Measurements from ENCODE around the gene POLQ. TPM values are rescaled to one million over a fixed set of nuclear protein-coding genes. Genes with fewer than 3 reads are reported as not detected.
"Not testable (repeated sequence)": the region's sequence is repeated elsewhere in the genome, so short reads cannot be mapped to it uniquely, and the experiment has no call there.

POLQ gene
- total and polyA plus RNA-seq, 2 donors (not counting 3 experiments of a cell fraction or from before 2014, with no cell fraction given), result 1.8 to 10.8 TPM

- intact Hi-C loops (cut with micrococcal nuclease); H4K20me1 ChIP-seq (replicated peaks; ENCODE audit: control insufficient read depth, extremely low read depth, insufficient read depth, low read length); H3K79me2 ChIP-seq (ENCODE audit: control insufficient read depth, insufficient read depth, low read length); H3K36me3 ChIP-seq (ENCODE audit: control insufficient read depth in 2 of 2, extremely low read depth in 1 of 2, insufficient read depth in 2 of 2, low read length in 2 of 2); DNase-seq (ENCODE audit: low read depth, low spot score); H2AFZ ChIP-seq (ENCODE audit: low read depth, low read length); H3K9ac ChIP-seq (replicated peaks; ENCODE audit: extremely low read depth, insufficient read depth, low read length); BruUV-seq (replicated peaks); CTCF ChIA-PET; H3K9me1 ChIP-seq (replicated peaks; ENCODE audit: control insufficient read depth, extremely low read depth, insufficient read depth, low read length); H3K4me3 ChIP-seq (replicated peaks in 1 of 3; ENCODE audit: insufficient read depth in 1 of 3, low read depth in 1 of 3, low read length in 3 of 3); H3K9me3 ChIP-seq (replicated peaks; ENCODE audit: control insufficient read depth, insufficient read depth, low read length); FAIRE-seq; dilution Hi-C loops (cut with MboI; ENCODE audit: extremely low pct_ligation_motif_present, low sequenced_read_pairs); H3K4me1 ChIP-seq (ENCODE audit: control insufficient read depth, extremely low read depth, insufficient read depth, low read length); H3K4me2 ChIP-seq (ENCODE audit: insufficient read depth, low read length); POLR2A ChIA-PET; H3K27ac ChIP-seq (ENCODE audit: insufficient read depth, low read depth, low read length): not testable (repeated sequence)
- peaks cover 5 to 11% of the 10 kb centered on the region in 2 experiments for H3K27me3 ChIP-seq (ENCODE audit: control insufficient read depth in 2 of 2, insufficient read depth in 2 of 2, low read length in 2 of 2)
These were observed 48.0 kb upstream of the POLQ start for GRCh38 chr3:121593806-121594205.

- no peak for FAIRE-seq
- TF ChIP-seq POLR2AphosphoS5 (IDR thresholded peaks at IDR 0.05; ENCODE audit: insufficient read depth, low read depth, low read length) (no peak), EZH2 (IDR thresholded peaks at IDR 0.05; ENCODE audit: borderline replicate concordance, low read depth, low read length, severe bottlenecking) (peak; percentile 22)
- BruUV-seq (replicated peaks), result no TSS peak
These were observed 47.3 kb upstream of the POLQ start, which contains the start of gene FBXO40 for GRCh38 chr3:121592856-121593702. FBXO40 (plus strand) TSS chr3:121593379; CDS start chr3:121620576, 27,197 bp downstream.

More at GRCh38 chr3:121592856-121593702, 47.3 kb upstream of the POLQ start, which contains the start of gene FBXO40:
- Histone ChIP-seq H2AFZ (ENCODE audit: low read depth, low read length) (no peak within 1 kb of the TSS), H3K27ac (ENCODE audit: insufficient read depth, low read depth, low read length) (no peak within 1 kb of the TSS), H3K36me3 (ENCODE audit: control insufficient read depth in 2 of 2, extremely low read depth in 1 of 2, insufficient read depth in 2 of 2, low read length in 2 of 2) (no peaks in the 10 kb centered on the region), H3K27me3 (ENCODE audit: control insufficient read depth in 2 of 2, insufficient read depth in 2 of 2, low read length in 2 of 2) (peaks cover 5 to 11% of the 10 kb centered on the region in 2 experiments), H3K9me1 (replicated peaks; ENCODE audit: control insufficient read depth, extremely low read depth, insufficient read depth, low read length) (no peaks in the 10 kb centered on the region), H3K9me3 (replicated peaks; ENCODE audit: control insufficient read depth, insufficient read depth, low read length) (no peaks in the 10 kb centered on the region), H3K4me3 (replicated peaks in 1 of 3; ENCODE audit: insufficient read depth in 1 of 3, low read depth in 1 of 3, low read length in 3 of 3) (no peak within 1 kb of the TSS), H4K20me1 (replicated peaks; ENCODE audit: control insufficient read depth, extremely low read depth, insufficient read depth, low read length) (no peaks in the 10 kb centered on the region), H3K9ac (replicated peaks; ENCODE audit: extremely low read depth, insufficient read depth, low read length) (no peak within 1 kb of the TSS), H3K79me2 (ENCODE audit: control insufficient read depth, insufficient read depth, low read length) (no peaks in the 10 kb centered on the region), H3K4me2 (ENCODE audit: insufficient read depth, low read length) (no peak within 1 kb of the TSS), H3K4me1 (ENCODE audit: control insufficient read depth, extremely low read depth, insufficient read depth, low read length) (no peaks in the 10 kb centered on the region)
- ChIA-PET CTCF (no interaction called here), POLR2A (no interaction called here)
- intact Hi-C loops (cut with micrococcal nuclease) (no loop called here), dilution Hi-C loops (cut with MboI; ENCODE audit: extremely low pct_ligation_motif_present, low sequenced_read_pairs) (no loop called here)
- no peak for DNase-seq (ENCODE audit: low read depth, low spot score)

All from endothelial cell of umbilical vein (primary cell).